ENCODE results near the gene XPR1. TPM values are rescaled to one million over a fixed set of nuclear protein-coding genes. Genes with fewer than 3 reads are reported as not detected.

The XPR1 gene
- total RNA-seq, 1 donor from 2014 or later, result 46.7 TPM

DNA sequence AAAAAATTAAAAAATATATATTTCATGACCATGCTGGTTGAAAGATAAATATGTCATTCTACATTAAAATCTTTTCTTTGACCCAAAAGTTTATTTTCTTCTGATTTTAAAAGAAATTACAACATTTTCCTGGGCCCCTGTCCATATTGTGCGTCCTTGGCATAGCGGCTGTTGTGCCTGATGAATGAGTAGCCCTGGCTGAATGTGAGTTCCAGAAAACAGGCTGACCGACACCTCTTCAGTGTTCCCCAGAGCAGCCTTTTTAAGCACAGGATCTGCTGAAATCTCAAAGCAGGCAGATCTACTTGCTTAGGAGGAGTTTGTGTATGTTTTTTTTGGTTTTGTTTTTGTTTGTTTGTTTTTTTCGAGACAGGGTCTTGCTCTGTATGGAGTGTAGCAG lies 300.6 kb downstream of the XPR1 start:
- H3K4me3 Mint-ChIP-seq, result no peak overlapping the region
- no peaks in the 10 kb centered on the region for H3K27me3 Mint-ChIP-seq (ENCODE audit: low read depth)
- H3K27ac Mint-ChIP-seq (ENCODE audit: unreplicated experiment), result no peak overlapping the region
- H3K9me3 Mint-ChIP-seq, result no peaks in the 10 kb centered on the region
- peaks cover 2% of the 10 kb centered on the region for H3K36me3 Mint-ChIP-seq (ENCODE audit: low read depth)
- no peak for DNase-seq (ENCODE audit: low read depth, low spot score)
- peaks cover 37% of the 10 kb centered on the region for H3K4me1 Mint-ChIP-seq
- TF ChIP-seq, protein P1, sequence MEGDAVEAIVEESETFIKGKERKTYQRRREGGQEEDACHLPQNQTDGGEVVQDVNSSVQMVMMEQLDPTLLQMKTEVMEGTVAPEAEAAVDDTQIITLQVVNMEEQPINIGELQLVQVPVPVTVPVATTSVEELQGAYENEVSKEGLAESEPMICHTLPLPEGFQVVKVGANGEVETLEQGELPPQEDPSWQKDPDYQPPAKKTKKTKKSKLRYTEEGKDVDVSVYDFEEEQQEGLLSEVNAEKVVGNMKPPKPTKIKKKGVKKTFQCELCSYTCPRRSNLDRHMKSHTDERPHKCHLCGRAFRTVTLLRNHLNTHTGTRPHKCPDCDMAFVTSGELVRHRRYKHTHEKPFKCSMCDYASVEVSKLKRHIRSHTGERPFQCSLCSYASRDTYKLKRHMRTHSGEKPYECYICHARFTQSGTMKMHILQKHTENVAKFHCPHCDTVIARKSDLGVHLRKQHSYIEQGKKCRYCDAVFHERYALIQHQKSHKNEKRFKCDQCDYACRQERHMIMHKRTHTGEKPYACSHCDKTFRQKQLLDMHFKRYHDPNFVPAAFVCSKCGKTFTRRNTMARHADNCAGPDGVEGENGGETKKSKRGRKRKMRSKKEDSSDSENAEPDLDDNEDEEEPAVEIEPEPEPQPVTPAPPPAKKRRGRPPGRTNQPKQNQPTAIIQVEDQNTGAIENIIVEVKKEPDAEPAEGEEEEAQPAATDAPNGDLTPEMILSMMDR (conservative IDR thresholded peaks at IDR 0.05), result no peak

DNA sequence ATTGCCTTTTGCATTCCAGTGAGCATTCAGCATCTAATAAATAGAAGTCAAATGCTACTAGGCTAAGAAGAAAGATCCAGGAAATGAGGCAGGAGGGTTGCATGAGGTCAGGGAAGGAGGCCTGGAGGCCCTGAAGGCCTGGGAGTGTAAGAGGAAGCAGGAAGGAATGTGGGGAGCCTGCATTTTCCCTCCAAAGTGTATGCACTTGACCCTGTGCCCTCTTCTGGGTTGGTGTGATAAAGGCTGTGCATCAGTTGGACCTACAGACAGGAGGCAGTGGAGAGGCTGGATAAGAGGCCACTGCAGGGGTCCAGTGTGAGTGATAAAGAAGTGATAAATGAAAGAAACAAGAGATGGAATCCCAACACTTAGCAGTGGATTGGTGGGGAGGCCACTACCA lies 301.3 kb downstream of the XPR1 start:
- Mint-ChIP-seq H3K27ac (ENCODE audit: unreplicated experiment) (no peak overlapping the region), H3K27me3 (ENCODE audit: low read depth) (no peaks in the 10 kb centered on the region), H3K36me3 (ENCODE audit: low read depth) (peaks cover 2% of the 10 kb centered on the region), H3K9me3 (no peaks in the 10 kb centered on the region), H3K4me1 (peaks cover 30% of the 10 kb centered on the region), H3K4me3 (no peak overlapping the region)
- TF ChIP-seq, protein P1 (conservative IDR thresholded peaks at IDR 0.05), result no peak
- DNase-seq (ENCODE audit: low read depth, low spot score), result no peak

DNA sequence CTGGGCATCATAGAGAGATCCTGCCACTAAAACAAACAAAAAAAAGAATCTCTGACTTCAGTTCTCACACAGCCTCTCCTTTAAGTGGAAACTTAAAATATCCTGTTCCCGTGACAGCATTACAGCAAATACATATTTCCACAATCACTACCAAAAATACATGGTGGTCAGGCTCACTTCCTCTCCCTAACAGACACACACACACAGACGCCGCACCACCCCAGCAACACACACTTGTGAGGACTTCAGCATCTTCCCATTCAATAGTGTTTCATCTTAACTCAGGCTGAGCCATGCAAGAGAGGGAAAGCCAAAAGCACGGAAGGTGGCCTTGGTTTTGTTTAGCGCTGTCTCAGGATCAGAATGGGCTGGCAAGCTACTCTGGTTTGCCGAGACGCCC lies 302.7 kb downstream of the XPR1 start:
- no peaks in the 10 kb centered on the region for H3K9me3 Mint-ChIP-seq
- DNase-seq (ENCODE audit: low read depth, low spot score), result no peak
- TF ChIP-seq, protein P1 (conservative IDR thresholded peaks at IDR 0.05), result no peak
- H3K4me3 Mint-ChIP-seq, result no peak overlapping the region
- H3K27me3 Mint-ChIP-seq (ENCODE audit: low read depth), result no peaks in the 10 kb centered on the region
- peaks cover 19% of the 10 kb centered on the region for H3K4me1 Mint-ChIP-seq
- H3K27ac Mint-ChIP-seq (ENCODE audit: unreplicated experiment), result no peak overlapping the region
- no peaks in the 10 kb centered on the region for H3K36me3 Mint-ChIP-seq (ENCODE audit: low read depth)

DNA sequence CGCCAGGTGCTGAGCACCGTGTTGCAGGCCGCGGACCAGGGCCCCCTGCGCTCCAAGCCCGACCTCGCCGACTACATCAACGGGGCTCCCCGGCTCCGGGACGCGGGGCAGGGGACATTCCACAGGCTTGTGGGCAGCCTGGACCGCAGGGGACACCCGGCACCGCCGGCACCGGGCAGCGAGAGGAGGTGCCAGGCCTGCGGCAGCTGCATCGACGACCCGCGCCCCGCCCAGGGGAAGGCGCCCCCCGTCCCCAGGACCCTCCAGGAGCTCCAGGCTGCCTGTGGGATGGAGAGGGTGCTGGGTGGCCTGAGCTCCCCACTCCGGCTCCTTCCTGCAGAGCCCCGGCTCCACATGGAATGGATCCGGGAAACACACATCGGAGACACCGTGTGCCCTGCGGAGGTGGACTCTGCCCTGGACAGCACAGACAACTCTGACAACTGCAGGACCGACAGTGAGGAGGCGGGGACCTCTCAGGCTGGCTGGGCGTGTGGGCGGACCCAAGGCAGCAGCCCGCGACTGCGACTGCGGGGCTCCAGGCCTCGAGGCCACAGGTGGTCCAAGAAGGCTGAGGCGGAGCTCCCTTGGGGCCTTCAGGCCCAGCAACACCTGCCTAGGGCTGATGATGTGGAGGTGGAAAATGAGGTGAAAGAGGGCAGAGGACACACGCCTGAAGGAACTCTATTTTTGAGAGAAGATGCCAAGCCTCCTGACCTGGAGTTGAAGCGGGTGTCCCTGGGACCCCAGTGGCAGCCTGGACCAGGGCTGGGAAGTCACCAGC lies 303.7 kb downstream of the XPR1 start:
- Mint-ChIP-seq H3K36me3 (ENCODE audit: low read depth) (no peaks in the 10 kb centered on the region), H3K4me1 (peaks cover 18% of the 10 kb centered on the region), H3K27ac (ENCODE audit: unreplicated experiment) (no peak overlapping the region), H3K9me3 (no peaks in the 10 kb centered on the region), H3K27me3 (ENCODE audit: low read depth) (no peaks in the 10 kb centered on the region), H3K4me3 (no peak overlapping the region)
- DNase-seq (ENCODE audit: low read depth, low spot score), result no peak
- TF ChIP-seq, protein P1 (conservative IDR thresholded peaks at IDR 0.05), result no peak

DNA sequence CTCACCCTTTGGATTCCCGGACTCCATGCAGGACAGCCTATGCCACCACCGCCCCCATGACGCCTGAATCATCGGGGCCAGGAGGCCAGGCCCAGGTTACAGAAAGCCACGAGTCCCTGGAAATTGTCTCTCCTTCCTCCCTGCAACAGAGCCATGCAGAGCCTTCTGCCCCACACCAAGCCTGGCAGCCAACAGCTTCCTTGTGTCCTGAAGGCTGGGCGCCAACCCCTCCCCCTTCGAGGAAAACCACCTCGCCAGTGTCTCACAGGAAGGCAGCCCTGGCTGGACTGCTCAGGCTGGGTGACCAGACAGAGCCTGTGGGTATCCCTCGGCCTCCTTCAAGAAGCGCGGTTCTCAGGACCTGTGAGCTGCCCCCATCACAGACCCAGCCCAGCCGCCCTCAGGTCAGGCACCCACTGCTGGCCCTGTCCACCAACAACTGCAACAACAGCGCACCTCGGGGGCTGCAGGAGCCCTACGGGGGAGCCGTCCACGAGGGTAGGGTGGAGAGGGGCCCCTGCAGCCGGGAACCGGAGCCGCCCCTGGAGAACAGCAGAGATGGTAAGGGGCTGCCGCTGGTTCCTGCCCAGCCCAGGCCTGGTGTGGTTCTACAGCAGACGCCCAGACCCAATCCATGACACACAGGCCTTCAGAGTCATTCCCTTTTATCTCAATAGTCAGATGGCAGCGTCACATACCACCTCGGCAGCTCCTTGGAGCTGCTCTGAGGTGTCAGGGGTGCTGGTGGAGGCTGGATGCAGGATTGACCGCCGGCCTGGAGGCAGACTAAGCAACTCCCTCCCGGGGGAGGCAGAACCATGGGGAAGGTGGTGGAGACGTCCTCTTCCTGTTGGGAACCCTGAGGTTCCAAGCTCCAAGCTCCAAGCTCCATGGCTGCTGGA lies 304.5 kb downstream of the XPR1 start:
- H3K4me3 Mint-ChIP-seq, result no peak overlapping the region
- TF ChIP-seq, protein P1 (conservative IDR thresholded peaks at IDR 0.05), result no peak
- no peak overlapping the region for H3K27ac Mint-ChIP-seq (ENCODE audit: unreplicated experiment)
- H3K9me3 Mint-ChIP-seq, result no peaks in the 10 kb centered on the region
- DNase-seq (ENCODE audit: low read depth, low spot score), result no peak
- no peaks in the 10 kb centered on the region for H3K27me3 Mint-ChIP-seq (ENCODE audit: low read depth)
- H3K4me1 Mint-ChIP-seq, result peaks cover 12% of the 10 kb centered on the region
- no peaks in the 10 kb centered on the region for H3K36me3 Mint-ChIP-seq (ENCODE audit: low read depth)

Data from neural crest cell (in vitro differentiated cells).